GM18508 (cell line): ENCODE data around the gene PEAR1.

Experiments used
- ATAC-seq: cut with Tn5 transposase; IDR thresholded peaks from one replicate; pipeline ENCODE4 v1.9.1; 2021; ENCODE audit warnings: moderate number of reproducible peaks; ENCODE audit not compliant: insufficient read depth, unreplicated experiment

PEAR1 gene

GRCh38 chr1:156893048-156893953, at the start of gene PEAR1:
Gene PEAR1 (plus strand): TSS chr1:156893718. CDS start chr1:156903927, 10,209 bp downstream.
- no peak for ATAC-seq

- ATAC-seq, result no peak
Measured at GRCh38 chr1:156844102-156844501, 49.4 kb upstream of the PEAR1 start.

- no peak for ATAC-seq
Measured at GRCh38 chr1:156844638-156845037, 48.9 kb upstream of the PEAR1 start.

- ATAC-seq, result no peak
Measured at GRCh38 chr1:156845055-156845952, 48.2 kb upstream of the PEAR1 start.

DNA sequence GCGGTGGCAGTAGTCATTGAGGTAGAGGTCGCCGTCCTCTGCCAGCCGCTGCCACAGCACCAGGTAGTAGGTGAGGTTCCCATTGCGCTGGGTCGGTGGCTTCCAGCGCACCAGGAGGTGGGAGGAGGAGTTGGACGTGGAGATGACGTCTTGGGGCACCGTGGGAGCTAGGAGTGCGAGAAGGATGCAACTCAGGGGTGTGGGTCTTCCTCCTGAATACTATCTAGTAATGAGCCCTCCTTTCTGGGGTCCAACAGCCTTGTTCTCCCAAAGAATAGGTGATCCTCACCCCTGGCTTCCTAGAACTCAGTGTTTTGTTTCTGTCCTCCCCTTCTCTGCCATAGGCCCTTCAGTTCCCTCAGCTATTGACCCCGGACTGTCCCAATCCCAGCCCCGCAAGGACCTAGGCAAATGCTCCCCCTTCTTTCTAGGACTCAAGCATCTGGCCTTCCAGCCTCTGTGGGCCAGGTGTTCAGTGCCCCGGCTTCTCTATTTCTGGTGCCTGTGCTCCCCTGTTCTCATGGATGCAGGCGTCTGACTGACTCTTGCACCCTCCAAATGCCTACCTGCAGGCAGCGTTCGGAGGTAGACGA, 47.5 kb upstream of the PEAR1 start:
- no peak for ATAC-seq

GRCh38 chr1:156846643-156847042, 46.9 kb upstream of the PEAR1 start:
- ATAC-seq, result no peak

DNA sequence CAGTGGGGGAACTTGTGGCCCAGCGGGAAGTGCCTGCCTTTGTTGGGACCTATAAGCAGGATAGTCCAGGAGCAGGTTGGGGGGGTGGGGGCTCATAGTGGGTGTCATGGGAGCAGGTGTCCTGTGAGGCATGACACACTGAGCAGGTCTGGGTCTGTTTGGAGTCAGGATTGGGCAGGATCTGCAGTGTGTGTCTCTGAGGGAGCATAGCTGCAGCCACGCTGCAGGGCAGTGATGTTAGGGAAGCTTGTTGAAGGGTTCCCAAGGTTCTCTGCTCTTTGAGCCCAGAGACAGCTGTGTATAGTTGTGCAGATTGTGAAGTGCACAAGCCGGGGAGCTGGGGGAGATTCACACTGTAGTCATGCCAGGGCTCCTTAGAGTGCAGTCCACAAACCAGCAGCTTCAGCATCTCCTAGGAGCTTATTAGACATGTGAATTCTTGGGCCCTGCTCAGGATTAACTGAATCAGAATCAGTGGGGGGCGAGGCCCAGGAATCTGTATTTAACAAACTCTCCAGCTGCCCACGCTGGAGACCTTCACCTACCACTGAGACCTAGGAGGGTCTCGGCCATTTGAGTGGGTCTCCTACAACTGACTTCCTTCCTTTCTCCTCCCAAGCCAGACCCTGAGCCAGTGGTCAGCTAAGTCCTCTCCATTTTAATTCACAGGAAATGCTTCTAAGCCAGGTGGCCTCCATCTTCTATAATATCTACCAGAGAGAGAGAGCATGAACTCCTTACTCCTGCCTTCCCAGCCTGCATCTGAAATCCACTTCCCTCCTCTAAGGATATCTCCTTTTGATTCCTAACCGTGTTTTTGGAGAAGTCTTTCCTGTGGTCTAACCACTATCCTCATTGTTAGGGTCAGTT, 45.7 kb upstream of the PEAR1 start:
- no peak for ATAC-seq

GRCh38 chr1:156848461-156849150, 44.9 kb upstream of the PEAR1 start:
- ATAC-seq, result no peak

- ATAC-seq, result no peak
Measured at GRCh38 chr1:156849151-156849496, 44.4 kb upstream of the PEAR1 start.

DNA sequence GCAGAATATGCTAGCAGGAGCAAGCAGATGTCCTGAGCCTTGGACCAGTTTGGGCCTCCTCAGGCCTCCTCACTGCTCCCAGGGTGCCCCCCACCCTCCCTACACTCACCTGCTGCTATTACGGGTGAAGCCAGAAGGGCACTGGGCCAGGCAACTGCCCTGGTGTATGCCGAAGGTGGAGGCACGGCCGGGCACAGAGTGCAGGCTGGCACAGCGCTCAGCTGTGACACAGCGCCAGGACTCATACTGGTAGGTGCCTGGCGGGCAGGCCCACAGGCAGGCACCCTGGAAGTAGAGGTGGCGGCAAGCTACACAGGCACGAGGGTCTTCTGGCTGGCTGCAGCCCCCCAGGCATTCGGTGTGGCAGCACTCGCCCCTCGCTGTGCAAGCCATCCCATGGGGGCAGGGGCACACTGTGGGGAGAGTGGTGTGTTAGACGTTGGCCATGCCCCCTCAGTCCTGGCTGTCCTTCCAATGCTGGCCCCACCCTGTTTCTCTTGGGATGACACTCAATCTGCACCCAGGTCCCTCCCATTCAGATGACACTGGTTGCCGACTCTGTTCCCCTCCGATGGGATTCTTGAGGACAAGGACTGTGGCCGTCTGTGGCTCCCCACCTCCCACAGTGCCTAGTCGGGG, 41.6 kb upstream of the PEAR1 start:
- ATAC-seq, result no peak

DNA sequence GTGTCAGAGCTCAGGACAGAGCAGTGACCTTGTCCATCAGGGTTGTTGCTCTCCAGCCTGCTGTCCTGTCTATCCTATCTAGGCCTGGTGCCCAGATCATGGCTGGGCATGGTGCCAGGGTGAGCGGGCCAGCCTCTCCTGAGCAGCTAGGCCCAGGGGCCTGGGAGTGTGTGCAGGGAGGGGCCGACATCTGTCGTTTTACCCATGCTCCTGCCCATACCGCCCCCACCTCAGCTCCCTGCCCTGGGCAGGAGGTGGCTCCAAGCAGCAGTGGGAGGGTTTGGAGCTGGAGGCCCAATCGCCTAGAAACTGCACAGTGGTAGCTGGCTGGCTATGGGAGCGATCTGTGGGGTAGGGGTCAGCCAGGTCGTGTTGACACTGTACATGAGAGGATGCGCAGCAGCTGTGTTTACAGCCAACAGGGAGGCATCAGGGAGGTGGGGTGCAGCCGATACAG, 41.1 kb upstream of the PEAR1 start:
- ATAC-seq, result no peak

- no peak for ATAC-seq
Measured at GRCh38 chr1:156853761-156854160, 39.8 kb upstream of the PEAR1 start.

DNA sequence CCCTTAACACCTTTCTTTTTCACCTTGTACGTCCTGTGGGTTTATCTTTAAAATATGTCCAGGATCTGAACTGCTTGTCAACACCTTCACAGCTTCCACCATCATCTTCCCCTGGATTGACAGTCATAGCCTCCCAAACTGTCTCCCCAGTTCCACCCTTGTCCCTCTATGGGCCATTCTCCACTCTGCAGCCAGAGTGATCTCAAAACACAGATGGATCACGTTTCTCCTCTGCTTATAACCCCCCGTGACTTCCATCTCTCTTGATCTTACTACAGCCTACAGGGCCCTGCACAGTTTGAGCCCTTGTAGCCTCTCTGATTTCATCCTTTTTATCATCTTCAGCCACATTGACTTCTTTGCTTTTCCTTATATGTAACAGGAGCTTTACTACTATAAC, 38.9 kb upstream of the PEAR1 start:
- no peak for ATAC-seq

GRCh38 chr1:156856282-156856785, 37.2 kb upstream of the PEAR1 start:
- no peak for ATAC-seq

DNA sequence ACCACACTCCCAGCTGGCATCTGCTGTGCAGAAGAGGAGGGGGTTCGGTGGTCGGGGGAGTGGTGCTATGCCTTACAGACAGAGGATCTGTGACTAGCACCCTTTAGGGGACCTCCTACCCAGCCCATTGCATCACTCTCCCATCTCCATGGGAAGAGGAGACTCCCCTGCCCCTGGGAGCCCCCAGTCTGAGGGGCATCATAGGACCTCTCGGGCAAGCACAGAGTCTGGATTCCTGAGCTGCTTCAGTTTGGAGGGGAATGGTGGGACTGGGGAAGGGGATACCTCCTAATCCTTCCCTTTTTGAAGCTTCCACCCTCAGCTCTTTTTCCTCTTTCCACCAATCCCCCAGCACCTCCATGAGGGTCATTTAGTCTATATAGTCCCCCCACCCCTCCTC, 36.0 kb upstream of the PEAR1 start:
- ATAC-seq, result no peak

DNA sequence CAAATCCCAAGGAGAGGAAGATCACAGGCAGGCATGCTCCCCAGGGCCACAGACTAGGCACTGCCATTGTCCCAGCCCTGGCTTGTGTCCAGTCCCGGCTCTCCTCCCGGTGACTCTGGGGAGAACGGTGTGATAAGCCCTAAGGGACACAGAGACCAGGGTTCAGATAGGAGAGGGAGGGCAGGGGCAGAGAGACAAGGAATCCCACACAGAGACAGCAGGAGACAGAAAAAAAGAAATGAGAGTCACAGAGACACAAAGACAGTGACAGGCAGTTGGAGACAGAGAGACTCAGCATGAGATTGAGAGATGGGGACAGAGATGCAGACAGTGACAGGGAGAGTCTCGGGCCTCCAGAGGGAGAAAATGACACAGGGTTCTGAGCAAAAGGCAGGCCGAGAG, 35.0 kb upstream of the PEAR1 start:
- no peak for ATAC-seq

GRCh38 chr1:156858959-156859522, 34.5 kb upstream of the PEAR1 start, which contains the start of gene INSRR:
Gene INSRR (minus strand): TSS chr1:156859117. CDS start chr1:156858621, 496 bp downstream.
- no peak for ATAC-seq

- ATAC-seq, result no peak
Measured at GRCh38 chr1:156859523-156860112, 33.9 kb upstream of the PEAR1 start.
